ENCODE results near the gene XXYLT1. TPM values are rescaled to one million over a fixed set of nuclear protein-coding genes. Genes with fewer than 3 reads are reported as not detected.

Gene XXYLT1
- total RNA-seq, 1 donor from 2014 or later: 14.5 TPM

- no peaks in the 10 kb centered on the region for H3K27me3 ChIP-seq
- H3K36me3 ChIP-seq: no peaks in the 10 kb centered on the region
- no peak for DNase-seq (ENCODE audit: extremely low spot score in 2 of 2)
- no peak overlapping the region for H3K27ac ChIP-seq
- H3K4me1 ChIP-seq: peaks cover 4% of the 10 kb centered on the region
- H3K9me3 ChIP-seq: no peaks in the 10 kb centered on the region
- no peak overlapping the region for H3K4me3 ChIP-seq
- intact Hi-C loops (cut with DNase I): no loop called here
- TF ChIP-seq, protein P1, sequence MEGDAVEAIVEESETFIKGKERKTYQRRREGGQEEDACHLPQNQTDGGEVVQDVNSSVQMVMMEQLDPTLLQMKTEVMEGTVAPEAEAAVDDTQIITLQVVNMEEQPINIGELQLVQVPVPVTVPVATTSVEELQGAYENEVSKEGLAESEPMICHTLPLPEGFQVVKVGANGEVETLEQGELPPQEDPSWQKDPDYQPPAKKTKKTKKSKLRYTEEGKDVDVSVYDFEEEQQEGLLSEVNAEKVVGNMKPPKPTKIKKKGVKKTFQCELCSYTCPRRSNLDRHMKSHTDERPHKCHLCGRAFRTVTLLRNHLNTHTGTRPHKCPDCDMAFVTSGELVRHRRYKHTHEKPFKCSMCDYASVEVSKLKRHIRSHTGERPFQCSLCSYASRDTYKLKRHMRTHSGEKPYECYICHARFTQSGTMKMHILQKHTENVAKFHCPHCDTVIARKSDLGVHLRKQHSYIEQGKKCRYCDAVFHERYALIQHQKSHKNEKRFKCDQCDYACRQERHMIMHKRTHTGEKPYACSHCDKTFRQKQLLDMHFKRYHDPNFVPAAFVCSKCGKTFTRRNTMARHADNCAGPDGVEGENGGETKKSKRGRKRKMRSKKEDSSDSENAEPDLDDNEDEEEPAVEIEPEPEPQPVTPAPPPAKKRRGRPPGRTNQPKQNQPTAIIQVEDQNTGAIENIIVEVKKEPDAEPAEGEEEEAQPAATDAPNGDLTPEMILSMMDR (IDR thresholded peaks at IDR 0.05): no peak
- TF ChIP-seq POLR2AphosphoS5 (IDR thresholded peaks at IDR 0.05; ENCODE audit: insufficient read depth in 1 of 2, low read depth in 1 of 2): no peak
- TF ChIP-seq POLR2A (IDR thresholded peaks at IDR 0.05): no peak
Observed at GRCh38 chr3:195036574-195036973, 234.4 kb downstream of the XXYLT1 start.

DNA sequence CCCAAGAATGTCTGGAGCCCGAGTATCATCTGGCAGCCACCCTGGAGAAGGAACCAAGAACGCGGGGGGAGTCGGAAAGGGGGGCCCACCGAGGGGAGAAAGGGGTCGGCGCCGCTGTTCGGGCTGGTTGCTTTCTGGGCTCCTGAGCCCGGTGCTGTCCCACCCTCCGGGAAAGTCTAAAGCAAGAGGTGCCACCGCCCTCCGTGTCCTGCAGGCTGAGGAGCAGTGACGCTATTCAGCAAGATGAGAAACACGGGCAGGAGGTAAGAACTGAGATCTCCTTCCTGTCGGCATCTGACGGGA, 234.8 kb downstream of the XXYLT1 start:
- intact Hi-C loops (cut with DNase I): no loop called here
- H3K36me3 ChIP-seq: no peaks in the 10 kb centered on the region
- H3K4me1 ChIP-seq: peaks cover 6% of the 10 kb centered on the region
- no peaks in the 10 kb centered on the region for H3K9me3 ChIP-seq
- H3K27ac ChIP-seq: no peak overlapping the region
- DNase-seq (ENCODE audit: extremely low spot score in 2 of 2): no peak
- no peaks in the 10 kb centered on the region for H3K27me3 ChIP-seq
- TF ChIP-seq, protein P1 (IDR thresholded peaks at IDR 0.05): no peak
- TF ChIP-seq POLR2A (IDR thresholded peaks at IDR 0.05) (no peak), POLR2AphosphoS5 (IDR thresholded peaks at IDR 0.05; ENCODE audit: insufficient read depth in 1 of 2, low read depth in 1 of 2) (no peak)
- H3K4me3 ChIP-seq: no peak overlapping the region

DNA sequence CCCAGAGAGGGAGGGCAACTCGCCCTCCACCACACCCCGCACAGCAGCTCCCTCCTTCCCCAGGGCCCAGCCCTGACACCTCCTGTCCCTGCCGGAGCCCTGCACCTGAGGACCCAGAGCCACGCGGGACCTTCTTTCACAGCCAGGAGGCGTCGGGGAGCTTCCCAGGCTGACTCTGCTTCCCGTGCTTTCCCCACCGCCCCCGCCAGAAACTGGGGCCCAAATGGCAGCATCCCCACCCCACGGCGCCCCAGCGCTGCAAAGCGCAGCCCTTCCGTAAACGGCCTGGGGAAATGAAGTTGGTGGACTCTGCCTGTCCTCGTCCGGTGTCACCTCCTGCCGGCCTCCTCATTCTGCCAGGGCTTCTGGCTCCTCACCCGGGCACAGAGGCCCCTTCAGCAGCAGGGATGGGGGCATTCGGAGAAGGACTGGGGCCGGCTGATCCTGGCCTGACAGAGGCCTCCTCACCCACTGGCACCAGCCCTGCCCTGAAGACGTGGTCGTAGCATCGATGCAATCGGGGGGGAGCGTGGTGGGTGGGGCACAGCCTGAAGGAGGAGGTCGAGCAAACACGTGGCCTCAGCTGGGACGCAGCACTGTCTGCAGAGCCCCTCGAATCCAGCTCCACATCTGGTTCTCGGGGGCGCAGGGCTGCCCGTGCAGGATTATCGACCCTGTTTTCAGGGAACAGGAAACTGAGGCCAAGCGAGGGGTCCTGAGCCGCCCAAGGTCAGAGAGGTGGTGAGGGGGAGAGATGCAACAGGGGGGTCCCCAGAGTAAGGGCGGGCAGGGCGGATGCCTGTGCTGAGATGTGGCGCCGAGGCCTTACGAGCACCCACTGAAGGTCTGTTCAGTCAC, 235.4 kb downstream of the XXYLT1 start:
- Histone ChIP-seq H3K36me3 (no peaks in the 10 kb centered on the region), H3K4me3 (no peak overlapping the region), H3K27ac (no peak overlapping the region), H3K4me1 (peaks cover 11% of the 10 kb centered on the region), H3K27me3 (no peaks in the 10 kb centered on the region), H3K9me3 (no peaks in the 10 kb centered on the region)
- TF ChIP-seq POLR2AphosphoS5 (IDR thresholded peaks at IDR 0.05; ENCODE audit: insufficient read depth in 1 of 2, low read depth in 1 of 2) (no peak), POLR2A (IDR thresholded peaks at IDR 0.05) (no peak)
- TF ChIP-seq, protein P1 (IDR thresholded peaks at IDR 0.05): no peak
- intact Hi-C loops (cut with DNase I): no loop called here
- no peak for DNase-seq (ENCODE audit: extremely low spot score in 2 of 2)

GRCh38 chr3:195034541-195034940, 236.4 kb downstream of the XXYLT1 start:
- H3K4me3 ChIP-seq: no peak overlapping the region
- no peaks in the 10 kb centered on the region for H3K27me3 ChIP-seq
- H3K27ac ChIP-seq: no peak overlapping the region
- H3K4me1 ChIP-seq: peaks cover 18% of the 10 kb centered on the region
- TF ChIP-seq POLR2A (IDR thresholded peaks at IDR 0.05) (no peak), POLR2AphosphoS5 (IDR thresholded peaks at IDR 0.05; ENCODE audit: insufficient read depth in 1 of 2, low read depth in 1 of 2) (no peak)
- TF ChIP-seq, protein P1 (IDR thresholded peaks at IDR 0.05): no peak
- no peak for DNase-seq (ENCODE audit: extremely low spot score in 2 of 2)
- no peaks in the 10 kb centered on the region for H3K36me3 ChIP-seq
- no peaks in the 10 kb centered on the region for H3K9me3 ChIP-seq
- intact Hi-C loops (cut with DNase I): no loop called here

- no peaks in the 10 kb centered on the region for H3K9me3 ChIP-seq
- TF ChIP-seq, protein P1 (IDR thresholded peaks at IDR 0.05): no peak
- TF ChIP-seq POLR2A (IDR thresholded peaks at IDR 0.05) (no peak), POLR2AphosphoS5 (IDR thresholded peaks at IDR 0.05; ENCODE audit: insufficient read depth in 1 of 2, low read depth in 1 of 2) (no peak)
- H3K36me3 ChIP-seq: no peaks in the 10 kb centered on the region
- no peaks in the 10 kb centered on the region for H3K27me3 ChIP-seq
- no peak overlapping the region for H3K27ac ChIP-seq
- intact Hi-C loops (cut with DNase I): no loop called here
- H3K4me3 ChIP-seq: no peak overlapping the region
- H3K4me1 ChIP-seq: peaks cover 18% of the 10 kb centered on the region
- DNase-seq (ENCODE audit: extremely low spot score in 2 of 2): no peak
Observed at GRCh38 chr3:195034101-195034500, 236.9 kb downstream of the XXYLT1 start.

Measured in vagina (tissue), 2 donors.